Left renal pelvis (tissue), 4 donors: Measurements from ENCODE around the gene CCDC146. TPM values are rescaled to one million over a fixed set of nuclear protein-coding genes. Genes with fewer than 3 reads are reported as not detected.

Experiments used
- DNase-seq, 4 donors: peaks; one replicate each; pipeline ENCODE4 v3.0.0-alpha.2; 2013; ENCODE audit warnings: low read depth in 4 of 4, low spot score in 3 of 4
- polyA plus RNA-seq, 4 donors: library from polyadenylated mRNA; unstranded; fragments of 120-200 nt; gene quantifications; one replicate each; pipeline ENCODE4 v1.2.1, GENCODE V29; 2013; ENCODE audit not compliant: insufficient read length in 4 of 4

The CCDC146 gene
- polyA plus RNA-seq, 4 donors: 17.5 to 31.1 (median 23.2) TPM

- DNase-seq: no peak
Observed at GRCh38 chr7:77281780-77282478, 159.5 kb downstream of the CCDC146 start.

GRCh38 chr7:77282897-77283296, 160.5 kb downstream of the CCDC146 start:
- DNase-seq: no peak

- no peak for DNase-seq
Observed at GRCh38 chr7:77284005-77284404, 161.6 kb downstream of the CCDC146 start.

- DNase-seq: no peak
Observed at GRCh38 chr7:77284616-77285015, 162.2 kb downstream of the CCDC146 start.

- DNase-seq: no peak
Observed at GRCh38 chr7:77288676-77289320, 166.4 kb downstream of the CCDC146 start.

- no peak for DNase-seq
Observed at GRCh38 chr7:77289387-77289786, 167.0 kb downstream of the CCDC146 start.

GRCh38 chr7:77290425-77290824, 168.0 kb downstream of the CCDC146 start:
- no peak for DNase-seq

- no peak for DNase-seq
Observed at GRCh38 chr7:77293046-77293445, 170.6 kb downstream of the CCDC146 start.

- DNase-seq: no peak
Observed at GRCh38 chr7:77295549-77295948, 173.1 kb downstream of the CCDC146 start.

- DNase-seq: no peak
Observed at GRCh38 chr7:77306231-77307067, 184.0 kb downstream of the CCDC146 start.

- no peak for DNase-seq
Observed at GRCh38 chr7:77308792-77309191, 186.4 kb downstream of the CCDC146 start.

- no peak for DNase-seq
Observed at GRCh38 chr7:77309714-77310220, 187.4 kb downstream of the CCDC146 start.

- DNase-seq: no peak
Observed at GRCh38 chr7:77310982-77311381, 188.6 kb downstream of the CCDC146 start.

- no peak for DNase-seq
Observed at GRCh38 chr7:77313085-77313484, 190.7 kb downstream of the CCDC146 start.

GRCh38 chr7:77313876-77314480, 191.6 kb downstream of the CCDC146 start:
- no peak for DNase-seq

- no peak for DNase-seq
Observed at GRCh38 chr7:77315182-77315591, 192.8 kb downstream of the CCDC146 start.

- no peak for DNase-seq
Observed at GRCh38 chr7:77316219-77316978, 194.0 kb downstream of the CCDC146 start.

- no peak for DNase-seq
Observed at GRCh38 chr7:77318019-77318418, 195.6 kb downstream of the CCDC146 start.

- no peak for DNase-seq
Observed at GRCh38 chr7:77320137-77320536, 197.7 kb downstream of the CCDC146 start.

GRCh38 chr7:77320714-77321113, 198.3 kb downstream of the CCDC146 start:
- no peak for DNase-seq
